Omental fat pad (tissue), 4 donors: ENCODE data around the gene UBE2D4. TPM values are rescaled to one million over a fixed set of nuclear protein-coding genes. Genes with fewer than 3 reads are reported as not detected.
A peak's percentile ranks its signal among the peaks of the same experiment; 100 is the strongest.

Experiments used
- ATAC-seq: fragments of 150-250 bp; one replicate; pipeline ENCODE4 v1.9.1; 2016; ENCODE audit warnings: mild to moderate bottlenecking, moderate library complexity; ENCODE audit not compliant: low FRiP score
- DNase-seq: peaks from one replicate; pipeline ENCODE4 v3.0.0-alpha.2; 2019; ENCODE audit warnings: low spot score
- total RNA-seq, 4 donors: library from RNA; depleted of rRNA; stranded (reverse); fragments of >200 nt; gene quantifications; one replicate each; pipeline ENCODE4 v1.1.0, GENCODE V29; 2016
- TF ChIP-seq, protein P1 (sequence below), 3 donors: fragments of 450-650 bp; IDR thresholded peaks; one replicate each; pipeline ENCODE4 v1.5.1; 2016 to 2017; ENCODE audit warnings: antibody characterized with exemption in 3 of 3, mild to moderate bottlenecking in 3 of 3, moderate library complexity in 2 of 3

The UBE2D4 gene
- total RNA-seq, 4 donors from 2014 or later: 21.4 to 27.1 (median 24.2) TPM

DNA sequence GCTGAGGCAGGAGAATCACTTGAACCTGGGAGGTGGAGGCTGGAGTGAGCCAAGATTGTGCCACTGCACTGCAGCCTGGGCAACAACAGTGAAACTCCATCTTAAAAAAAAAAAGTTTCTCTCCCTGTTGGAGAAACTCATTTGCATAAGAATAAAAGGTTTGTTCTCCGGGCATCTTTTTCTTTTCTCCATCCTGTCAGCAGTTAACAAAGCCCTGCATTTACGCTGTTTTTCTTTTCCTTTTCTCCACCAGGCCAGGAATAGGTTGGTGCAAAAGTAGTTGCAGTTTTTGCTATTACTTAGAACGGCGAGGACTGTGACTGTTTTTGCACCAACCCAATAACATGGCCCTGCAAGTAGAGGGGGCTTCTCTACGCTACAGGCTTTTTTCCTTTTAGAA, 10.3 kb upstream of the UBE2D4 start:
- no peak for DNase-seq
- no peak for ATAC-seq
- TF ChIP-seq, protein P1, sequence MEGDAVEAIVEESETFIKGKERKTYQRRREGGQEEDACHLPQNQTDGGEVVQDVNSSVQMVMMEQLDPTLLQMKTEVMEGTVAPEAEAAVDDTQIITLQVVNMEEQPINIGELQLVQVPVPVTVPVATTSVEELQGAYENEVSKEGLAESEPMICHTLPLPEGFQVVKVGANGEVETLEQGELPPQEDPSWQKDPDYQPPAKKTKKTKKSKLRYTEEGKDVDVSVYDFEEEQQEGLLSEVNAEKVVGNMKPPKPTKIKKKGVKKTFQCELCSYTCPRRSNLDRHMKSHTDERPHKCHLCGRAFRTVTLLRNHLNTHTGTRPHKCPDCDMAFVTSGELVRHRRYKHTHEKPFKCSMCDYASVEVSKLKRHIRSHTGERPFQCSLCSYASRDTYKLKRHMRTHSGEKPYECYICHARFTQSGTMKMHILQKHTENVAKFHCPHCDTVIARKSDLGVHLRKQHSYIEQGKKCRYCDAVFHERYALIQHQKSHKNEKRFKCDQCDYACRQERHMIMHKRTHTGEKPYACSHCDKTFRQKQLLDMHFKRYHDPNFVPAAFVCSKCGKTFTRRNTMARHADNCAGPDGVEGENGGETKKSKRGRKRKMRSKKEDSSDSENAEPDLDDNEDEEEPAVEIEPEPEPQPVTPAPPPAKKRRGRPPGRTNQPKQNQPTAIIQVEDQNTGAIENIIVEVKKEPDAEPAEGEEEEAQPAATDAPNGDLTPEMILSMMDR (IDR thresholded peaks at IDR 0.05): no peak

DNA sequence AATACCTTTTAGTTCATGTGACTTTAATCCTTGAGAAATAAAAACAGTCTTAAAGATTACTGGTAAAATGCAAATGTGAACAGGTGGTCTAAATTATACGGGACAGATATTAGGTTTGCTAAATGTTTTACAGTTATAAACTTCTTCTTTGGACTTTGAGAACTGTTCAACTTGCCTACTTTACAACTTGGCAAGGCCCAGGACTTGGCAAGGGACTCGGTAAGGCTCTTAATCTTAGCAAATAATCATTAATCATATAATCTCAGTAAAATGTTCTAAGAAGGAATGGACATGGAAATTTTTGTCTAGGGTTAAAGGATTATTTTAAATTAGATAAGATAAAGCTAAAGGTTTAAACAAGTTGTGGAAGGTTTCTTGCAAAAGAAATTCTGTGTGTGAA, 4.8 kb upstream of the UBE2D4 start:
- no peak for DNase-seq
- ATAC-seq: no peak
- TF ChIP-seq, protein P1 (IDR thresholded peaks at IDR 0.05): no peak

DNA sequence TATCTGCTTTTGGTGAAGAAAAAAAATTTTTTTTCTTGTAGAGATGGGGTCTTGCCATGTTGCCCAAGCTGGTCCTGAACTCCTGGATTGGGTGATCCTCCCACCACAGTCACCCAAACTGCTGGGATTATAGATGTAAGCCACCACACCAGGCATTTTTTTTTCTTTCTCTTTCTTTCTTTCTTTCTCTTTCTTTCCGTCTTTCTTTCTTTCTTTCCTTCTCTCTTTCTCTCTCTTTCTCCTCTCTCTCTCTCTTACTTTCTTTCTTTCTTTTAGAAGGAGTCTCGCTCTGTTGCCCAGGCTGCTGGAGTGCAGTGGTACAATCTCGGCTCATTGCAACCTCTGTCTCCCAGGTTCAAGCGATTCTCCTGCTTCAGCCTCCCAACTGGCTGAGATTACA, 3.5 kb upstream of the UBE2D4 start:
- ATAC-seq: no peak
- DNase-seq: no peak
- TF ChIP-seq, protein P1 (IDR thresholded peaks at IDR 0.05): no peak

DNA sequence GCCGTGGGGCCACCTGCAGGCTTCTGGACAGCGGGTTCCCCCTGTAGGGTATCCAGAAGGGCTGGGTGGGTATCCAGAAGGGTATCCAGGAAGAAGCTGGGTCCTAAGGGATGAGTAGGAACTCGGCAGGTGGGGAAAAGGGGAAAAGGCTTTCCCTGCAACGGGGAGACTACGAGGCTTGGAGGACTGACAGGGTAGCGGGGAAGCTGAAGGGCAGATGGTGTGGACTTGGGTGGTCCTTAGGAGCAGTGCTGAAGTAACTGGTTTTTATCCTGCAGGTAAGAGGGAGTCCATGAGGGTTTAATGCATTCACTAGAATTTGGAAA, 525 bp downstream of the UBE2D4 start:
- TF ChIP-seq, protein P1 (IDR thresholded peaks at IDR 0.05): no peak
- DNase-seq (no peak), ATAC-seq (peak; percentile 15)

DNA sequence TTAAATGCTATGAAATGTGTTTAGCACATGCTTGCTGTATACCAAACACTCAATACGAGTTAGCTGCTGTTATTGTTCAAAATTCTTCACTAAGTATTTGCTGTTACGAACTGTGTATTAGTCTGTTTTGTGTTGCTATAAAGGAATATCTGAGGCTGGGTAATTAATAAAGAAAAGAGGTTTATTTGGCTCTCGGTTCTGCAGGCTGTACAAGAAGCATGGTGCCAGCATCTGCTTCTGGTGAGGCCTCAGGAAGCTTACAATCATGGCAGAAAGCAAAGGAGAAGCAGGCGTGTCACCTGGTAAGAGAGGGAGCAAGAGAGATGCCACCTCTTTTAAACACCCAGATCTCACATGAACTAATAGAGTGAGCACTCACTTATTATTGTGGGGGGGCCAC, 1.6 kb downstream of the UBE2D4 start:
- TF ChIP-seq, protein P1 (IDR thresholded peaks at IDR 0.05): no peak
- no peak for ATAC-seq
- DNase-seq: no peak

DNA sequence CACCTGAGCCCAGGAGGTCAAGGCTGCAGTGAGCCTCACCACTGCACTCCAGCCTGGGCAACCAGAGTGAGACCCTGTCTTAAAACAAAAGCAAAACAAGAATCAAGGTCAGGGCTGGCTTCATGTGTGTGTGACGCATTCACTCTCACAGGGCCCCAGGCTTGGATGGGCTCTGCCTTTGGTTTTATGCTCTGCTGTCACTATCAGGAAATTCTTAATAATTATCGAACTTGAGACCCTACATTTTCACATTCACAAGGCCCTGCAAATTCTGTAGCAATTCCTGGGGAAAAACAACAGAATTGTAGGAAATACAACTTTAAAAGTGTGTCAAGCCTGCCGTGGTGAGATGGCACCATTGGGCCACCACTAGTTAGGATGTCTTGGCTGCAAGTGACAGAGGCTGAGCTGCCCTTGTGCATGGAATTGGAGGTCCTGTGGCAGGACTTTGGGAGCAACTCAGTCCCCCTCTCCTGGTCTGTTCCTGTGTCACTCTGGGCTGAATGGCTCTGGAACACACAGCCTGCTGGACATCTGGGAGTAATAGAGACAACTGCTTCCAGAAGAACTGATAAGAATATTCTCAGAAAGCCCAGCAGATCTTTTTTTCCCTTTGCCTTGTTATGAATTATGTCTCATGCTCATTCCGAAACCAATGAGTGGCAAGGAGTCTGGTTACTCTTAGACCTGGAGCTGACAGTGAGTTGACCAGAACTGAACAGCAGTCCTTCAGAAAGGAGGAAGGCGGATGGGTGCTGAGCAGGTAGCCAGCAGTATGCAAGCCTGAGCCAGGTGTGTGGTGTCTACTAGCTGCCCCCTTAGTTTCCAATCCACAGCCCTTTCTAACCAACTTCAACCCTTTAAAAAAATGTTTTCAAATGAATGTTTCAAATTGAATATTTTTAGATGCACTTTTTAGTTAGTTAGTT, 3.6 kb downstream of the UBE2D4 start:
- DNase-seq (no peak), ATAC-seq (no peak)
- TF ChIP-seq, protein P1 (IDR thresholded peaks at IDR 0.05): no peak

DNA sequence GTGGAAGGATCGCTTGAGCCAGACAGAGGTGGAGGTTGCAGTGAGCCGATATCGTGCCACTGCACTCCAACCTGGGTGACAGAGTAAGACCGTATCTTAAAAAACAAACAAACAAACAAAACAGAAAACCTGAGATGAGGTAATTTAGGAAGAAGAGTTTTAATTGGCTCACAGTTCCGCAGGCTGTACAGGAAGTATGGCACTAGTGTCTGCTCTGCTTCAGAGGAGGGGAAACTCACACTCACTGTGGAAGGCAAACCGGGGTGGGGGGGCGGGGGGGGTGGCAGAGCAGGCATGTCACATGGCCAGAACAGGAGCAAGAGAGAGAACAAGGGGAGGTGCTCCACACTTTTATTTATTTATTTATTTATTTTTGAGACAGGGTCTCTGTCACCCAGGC, 5.1 kb downstream of the UBE2D4 start:
- no peak for ATAC-seq
- TF ChIP-seq, protein P1 (IDR thresholded peaks at IDR 0.05): no peak
- no peak for DNase-seq
